Right ventricle myocardium inferior (tissue), 1 donor: Measurements from ENCODE around the gene GALNT1. TPM values are rescaled to one million over a fixed set of nuclear protein-coding genes. Genes with fewer than 3 reads are reported as not detected.

Experiments used
- ATAC-seq: fragments of 200-7000 bp; cut with Tn5 transposase; one replicate; pipeline ENCODE4 v1.9.1; 2020; ENCODE audit warnings: mild to moderate bottlenecking, moderate library complexity
- DNase-seq: peaks from one replicate; pipeline ENCODE4 v3.0.0; 2021; ENCODE audit errors: missing footprints
- intact Hi-C: fragments of 100-400 bp; cut with DNase I; formaldehyde crosslinking; loops from one replicate; pipeline ENCODE4 v1.11.0; 2022
- total RNA-seq: library from RNA; stranded (reverse); fragmentation: NEBNext Ultra II Directional; extraction: Animal tissue kit (Norgen Biotek cat#: 25700); gene quantifications from one replicate; pipeline ENCODE4 v1.2.1, GENCODE V29; 2021
- donor health status: DM: no; HTN: yes; CAD: no; lungs with severe emphysema.

GALNT1 gene
- total RNA-seq, 1 donor from 2014 or later, result 53.2 TPM

GRCh38 chr18:35610089-35610488 lies 28.5 kb downstream of the GALNT1 start:
- ATAC-seq, result no peak
- no peak for DNase-seq
- intact Hi-C loops, result no loop called here

- DNase-seq (no peak), ATAC-seq (no peak)
- intact Hi-C loops, result no loop called here
These were observed 29.2 kb downstream of the GALNT1 start for GRCh38 chr18:35610724-35611123.

GRCh38 chr18:35611518-35611917 lies 30.0 kb downstream of the GALNT1 start:
- intact Hi-C loops, result no loop called here
- DNase-seq (no peak), ATAC-seq (no peak)

- no peak for DNase-seq
- intact Hi-C loops, result no loop called here
- no peak for ATAC-seq
These were observed 34.5 kb downstream of the GALNT1 start for GRCh38 chr18:35616074-35616473.

- DNase-seq (no peak), ATAC-seq (no peak)
- intact Hi-C loops, result no loop called here
These were observed 35.3 kb downstream of the GALNT1 start for GRCh38 chr18:35616664-35617423.

- intact Hi-C loops, result loop anchor here (2.0 kb wide), 1 partner anchor 37 kb away; the partner anchor contains the start of gene GALNT1
- DNase-seq (no peak), ATAC-seq (no peak)
These were observed 36.3 kb downstream of the GALNT1 start for GRCh38 chr18:35617865-35618264.

GRCh38 chr18:35618289-35618688 lies 36.7 kb downstream of the GALNT1 start:
- no peak for ATAC-seq
- no peak for DNase-seq
- intact Hi-C loops, result loop anchor here (2.0 kb wide), 1 partner anchor 37 kb away; the partner anchor contains the start of gene GALNT1

GRCh38 chr18:35618696-35619095 lies 37.2 kb downstream of the GALNT1 start:
- intact Hi-C loops, result loop anchor here (2.0 kb wide), 1 partner anchor 38 kb away; the partner anchor contains the start of gene GALNT1
- DNase-seq (no peak), ATAC-seq (no peak)

GRCh38 chr18:35619464-35619863 lies 37.9 kb downstream of the GALNT1 start:
- intact Hi-C loops, result loop anchor here (2.0 kb wide), 1 partner anchor 39 kb away; the partner anchor contains the start of gene GALNT1
- DNase-seq, result no peak
- ATAC-seq, result peak; percentile 91

- no peak for ATAC-seq
- intact Hi-C loops, result loop anchor here (2.0 kb wide), 1 partner anchor 39 kb away; the partner anchor contains the start of gene GALNT1
- DNase-seq, result no peak
These were observed 38.4 kb downstream of the GALNT1 start for GRCh38 chr18:35619941-35620340.

GRCh38 chr18:35620765-35621164 lies 39.2 kb downstream of the GALNT1 start:
- DNase-seq (no peak), ATAC-seq (peak; percentile 62)
- intact Hi-C loops, result no loop called here

- ATAC-seq (no peak), DNase-seq (no peak)
- intact Hi-C loops, result no loop called here
These were observed 41.7 kb downstream of the GALNT1 start for GRCh38 chr18:35623255-35623654.

- DNase-seq (no peak), ATAC-seq (no peak)
- intact Hi-C loops, result no loop called here
These were observed 42.6 kb downstream of the GALNT1 start for GRCh38 chr18:35624146-35624545.

GRCh38 chr18:35625232-35625631 lies 43.7 kb downstream of the GALNT1 start:
- no peak for DNase-seq
- ATAC-seq, result no peak
- intact Hi-C loops, result no loop called here

GRCh38 chr18:35633761-35634160 lies 52.2 kb downstream of the GALNT1 start:
- DNase-seq (no peak), ATAC-seq (no peak)
- intact Hi-C loops, result no loop called here

- ATAC-seq, result no peak
- DNase-seq, result no peak
- intact Hi-C loops, result no loop called here
These were observed 52.8 kb downstream of the GALNT1 start for GRCh38 chr18:35634323-35634722.

GRCh38 chr18:35635170-35635569 lies 53.6 kb downstream of the GALNT1 start:
- DNase-seq, result no peak
- intact Hi-C loops, result no loop called here
- no peak for ATAC-seq

- ATAC-seq (no peak), DNase-seq (no peak)
- intact Hi-C loops, result no loop called here
These were observed 55.7 kb downstream of the GALNT1 start for GRCh38 chr18:35637227-35637626.

GRCh38 chr18:35639296-35639695 lies 57.8 kb downstream of the GALNT1 start:
- no peak for ATAC-seq
- intact Hi-C loops, result no loop called here
- no peak for DNase-seq

- no peak for ATAC-seq
- intact Hi-C loops, result no loop called here
- DNase-seq, result no peak
These were observed 59.9 kb downstream of the GALNT1 start for GRCh38 chr18:35641467-35641866.

- no peak for DNase-seq
- intact Hi-C loops, result no loop called here
- no peak for ATAC-seq
These were observed 60.4 kb downstream of the GALNT1 start for GRCh38 chr18:35641916-35642315.
